Hematopoietic multipotent progenitor cell (in vitro differentiated cells): ENCODE results near the gene GGT6. TPM values are rescaled to one million over a fixed set of nuclear protein-coding genes. Genes with fewer than 3 reads are reported as not detected.

Experiments
- DNase-seq, 3 donors: peaks; one replicate each; pipeline ENCODE4 v3.0.0-alpha.2; 2011 to 2015; ENCODE audit warnings: low read depth in 2 of 3, low spot score in 2 of 3
- total RNA-seq: library from RNA; depleted of rRNA; stranded (reverse); fragments of >200 nt; gene quantifications from one replicate; pipeline ENCODE4 v1.2.3, GENCODE V29; 2012

GGT6 gene
- total RNA-seq, 1 donor: not detected

- DNase-seq: peak in 1 of 3 donors; percentile 34
These were observed 49.0 kb downstream of the GGT6 start for GRCh38 chr17:4511199-4511932.

GRCh38 chr17:4510618-4510941 lies 49.8 kb downstream of the GGT6 start:
- no peak for DNase-seq

GRCh38 chr17:4509923-4510617 lies 50.3 kb downstream of the GGT6 start:
- no peak for DNase-seq

- DNase-seq: peak in 2 of 3 donors; percentile 47 to 55
These were observed 51.0 kb downstream of the GGT6 start for GRCh38 chr17:4509401-4509800.

GRCh38 chr17:4508207-4508606 lies 52.2 kb downstream of the GGT6 start:
- no peak for DNase-seq

- no peak for DNase-seq
These were observed 52.8 kb downstream of the GGT6 start for GRCh38 chr17:4507361-4508111.

Other genes with a start within 250 kb of the GGT6 start
- gene UBE2G1, start 193.9 kb downstream of the GGT6 start, total RNA-seq: 19.9 TPM
- 65.4 TPM for gene SPNS3, start 126.6 kb downstream of the GGT6 start, total RNA-seq
- gene SPNS2, start 61.7 kb downstream of the GGT6 start, total RNA-seq: 101 TPM
- gene MYBBP1A, start 5.2 kb downstream of the GGT6 start, total RNA-seq: 58.4 TPM
- gene SMTNL2, start 24.0 kb upstream of the GGT6 start, total RNA-seq: not detected
- 0.27 TPM for gene ALOX15, start 81.1 kb upstream of the GGT6 start, total RNA-seq
- gene PELP1, start 143.6 kb upstream of the GGT6 start, total RNA-seq: 52.5 TPM
- gene ARRB2, start 150.1 kb upstream of the GGT6 start, total RNA-seq: 63.0 TPM
- gene MED11, start 170.9 kb upstream of the GGT6 start, total RNA-seq: 12.9 TPM
- gene ZMYND15, start 179.3 kb upstream of the GGT6 start, total RNA-seq: under 0.01 TPM
- 0.27 TPM for gene CXCL16, start 179.4 kb upstream of the GGT6 start, total RNA-seq
- not detected for gene TM4SF5, start 211.3 kb upstream of the GGT6 start, total RNA-seq
- gene VMO1, start 225.8 kb upstream of the GGT6 start, total RNA-seq: not detected
- gene GLTPD2, start 228.4 kb upstream of the GGT6 start, total RNA-seq: not detected
- 116 TPM for gene PSMB6, start 235.6 kb upstream of the GGT6 start, total RNA-seq
- gene PLD2, start 246.6 kb upstream of the GGT6 start, total RNA-seq: 5.9 TPM